GM21423 (cell line): ENCODE measurements around the gene NEMP1.
"Not testable (repeated sequence)": the region's sequence is repeated elsewhere in the genome, so short reads cannot be mapped to it uniquely, and the experiment has no call there.

Experiments
- ATAC-seq: cut with Tn5 transposase; IDR thresholded peaks from one replicate; pipeline ENCODE4 v1.9.1; 2021; ENCODE audit warnings: mild to moderate bottlenecking, moderate library complexity; ENCODE audit not compliant: unreplicated experiment

The NEMP1 gene

GRCh38 chr12:57091638-57092528, 13.3 kb upstream of the NEMP1 start:
- no peak for ATAC-seq

- no peak for ATAC-seq
Measured at GRCh38 chr12:57090924-57091637, 12.5 kb upstream of the NEMP1 start.

GRCh38 chr12:57090490-57090889, 11.9 kb upstream of the NEMP1 start:
- no peak for ATAC-seq

GRCh38 chr12:57089271-57090245, 11.0 kb upstream of the NEMP1 start:
- no peak for ATAC-seq

- ATAC-seq = peak; percentile 61
Measured at GRCh38 chr12:57088354-57089270, 10.0 kb upstream of the NEMP1 start, which contains the start of gene NAB2. TSS of gene NAB2 (plus strand) at chr12:57089114. CDS start at chr12:57089272, 158 bp downstream.

GRCh38 chr12:57087691-57088353, 9.2 kb upstream of the NEMP1 start:
- peak; percentile 29 for ATAC-seq

- peak; percentile 20 for ATAC-seq
Measured at GRCh38 chr12:57087010-57087690, 8.6 kb upstream of the NEMP1 start.

- no peak for ATAC-seq
Measured at GRCh38 chr12:57086493-57087009, 8.0 kb upstream of the NEMP1 start.

GRCh38 chr12:57085999-57086492, 7.5 kb upstream of the NEMP1 start:
- ATAC-seq = no peak

GRCh38 chr12:57080855-57081254, 2.3 kb upstream of the NEMP1 start:
- no peak for ATAC-seq

- ATAC-seq = no peak
Measured at GRCh38 chr12:57079821-57080220, 1.2 kb upstream of the NEMP1 start.

- ATAC-seq = not testable (repeated sequence)
Measured at GRCh38 chr12:57073566-57074450, 4.8 kb downstream of the NEMP1 start.

- ATAC-seq = no peak
Measured at GRCh38 chr12:57072661-57073060, 5.9 kb downstream of the NEMP1 start.

GRCh38 chr12:57069523-57069922, 9.1 kb downstream of the NEMP1 start:
- ATAC-seq = peak; percentile 84

GRCh38 chr12:57066245-57066644, 12.3 kb downstream of the NEMP1 start:
- no peak for ATAC-seq

GRCh38 chr12:57063991-57064685, 14.5 kb downstream of the NEMP1 start:
- peak; percentile 83 for ATAC-seq

- no peak for ATAC-seq
Measured at GRCh38 chr12:57058454-57058853, 20.1 kb downstream of the NEMP1 start.
